ENCODE data around the gene MAML3. TPM values are rescaled to one million over a fixed set of nuclear protein-coding genes. Genes with fewer than 3 reads are reported as not detected.

The MAML3 gene
- total and polyA plus RNA-seq, 2 of the 13 experiments (the other 11 are each of a cell fraction or from before 2014, with no cell fraction given), result 0.05 to 0.13 TPM

DNA sequence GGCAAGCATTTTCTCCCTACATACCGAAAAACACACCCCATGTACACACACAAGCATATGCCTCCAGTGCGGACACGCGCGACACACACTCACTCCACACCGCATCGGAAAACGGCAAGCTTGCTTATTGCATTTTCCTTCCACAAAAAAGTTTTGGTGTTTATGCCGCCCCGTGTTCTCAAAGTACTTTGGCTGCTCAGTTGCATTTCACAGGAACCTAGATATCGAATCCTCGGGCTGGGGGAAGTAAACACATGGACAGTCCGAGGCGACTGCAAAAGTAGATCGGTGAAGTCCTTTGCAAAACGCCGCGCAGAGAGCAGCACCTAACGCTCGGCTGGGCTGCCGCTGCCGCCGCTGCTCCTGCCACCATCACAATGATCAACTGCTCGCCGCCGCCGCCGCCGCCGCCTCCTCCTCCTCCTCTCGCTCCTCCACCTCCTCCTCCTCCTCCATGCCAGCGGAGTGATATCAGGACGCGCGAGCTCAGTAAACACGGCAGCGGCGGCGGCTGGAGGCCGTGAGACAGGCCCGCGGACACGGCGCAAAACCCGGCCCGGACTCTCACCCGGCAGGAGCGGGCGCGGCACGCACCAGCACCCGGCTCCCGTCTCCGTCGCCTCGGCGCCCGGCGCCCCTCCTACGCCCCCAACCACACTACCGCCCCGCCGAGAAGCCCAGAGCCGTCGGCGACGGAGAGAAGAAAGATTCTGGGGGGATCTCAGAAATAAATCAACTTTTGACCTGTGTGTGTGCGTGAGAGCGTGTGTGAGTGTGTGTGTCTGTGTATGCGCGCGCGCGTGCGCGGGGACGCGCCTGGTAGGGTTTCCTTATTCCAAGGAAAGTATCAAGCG lies at the start of gene MAML3 (continued):
- peak; percentile 70; the same call in 1 of the 2 replicates for TF ChIP-seq HNRNPUL1 (IDR thresholded peaks at IDR 0.05; ENCODE audit: low read depth, low read length)
- TF ChIP-seq ZNF776 (CRISPR knock-in tag; IDR thresholded peaks at IDR 0.05), result 0 out of 2 replicates have a peak, but pooled peaks have one; percentile 61
- peak; percentile 50 for TF ChIP-seq RARA (CRISPR knock-in tag; IDR thresholded peaks at IDR 0.05)
- 0 out of 2 replicates have a peak, but pooled peaks have one; percentile 34 for TF ChIP-seq SMAD1 (CRISPR knock-in tag; IDR thresholded peaks at IDR 0.05; ENCODE audit: borderline replicate concordance, low read depth)
- no peak for TF ChIP-seq NFATC3 (CRISPR knock-in tag; IDR thresholded peaks at IDR 0.05)
- peak; percentile 63 for TF ChIP-seq AGO1 (IDR thresholded peaks at IDR 0.05; ENCODE audit: low read depth, low read length, poor library complexity, severe bottlenecking)
- no peak for TF ChIP-seq MTF1 (CRISPR knock-in tag; IDR thresholded peaks at IDR 0.05)
- no peak for TF ChIP-seq PAX8 (CRISPR knock-in tag; IDR thresholded peaks at IDR 0.05; ENCODE audit: borderline replicate concordance)
- TF ChIP-seq ZSCAN20 (CRISPR knock-in tag; IDR thresholded peaks at IDR 0.05; ENCODE audit: borderline replicate concordance), result 0 out of 2 replicates have a peak, but pooled peaks have one; percentile 53
- TF ChIP-seq, protein P1, sequence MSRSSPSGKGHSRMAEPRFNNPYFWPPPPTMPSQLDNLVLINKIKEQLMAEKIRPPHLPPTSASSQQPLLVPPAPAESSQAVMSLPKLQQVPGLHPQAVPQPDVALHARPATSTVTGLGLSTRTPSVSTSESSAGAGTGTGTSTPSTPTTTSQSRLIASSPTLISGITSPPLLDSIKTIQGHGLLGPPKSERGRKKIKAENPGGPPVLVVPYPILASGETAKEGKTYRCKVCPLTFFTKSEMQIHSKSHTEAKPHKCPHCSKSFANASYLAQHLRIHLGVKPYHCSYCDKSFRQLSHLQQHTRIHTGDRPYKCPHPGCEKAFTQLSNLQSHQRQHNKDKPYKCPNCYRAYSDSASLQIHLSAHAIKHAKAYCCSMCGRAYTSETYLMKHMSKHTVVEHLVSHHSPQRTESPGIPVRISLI (CRISPR knock-in tag; IDR thresholded peaks at IDR 0.05; ENCODE audit: borderline replicate concordance), result no peak
- TF ChIP-seq ZNF430 (CRISPR knock-in tag; IDR thresholded peaks at IDR 0.05), result 0 out of 2 replicates have a peak, but pooled peaks have one; percentile 57
- no peak for TF ChIP-seq ZNF260 (CRISPR knock-in tag; IDR thresholded peaks at IDR 0.05; ENCODE audit: borderline replicate concordance, low read depth)
- TF ChIP-seq ZNF367 (CRISPR knock-in tag; IDR thresholded peaks at IDR 0.05; ENCODE audit: borderline replicate concordance), result no peak; the same call in 1 of the 2 replicates
- TF ChIP-seq SNRNP70 (IDR thresholded peaks at IDR 0.05; ENCODE audit: low read depth, low read length), result no peak
- no peak for TF ChIP-seq LRRFIP1 (CRISPR knock-in tag; conservative IDR thresholded peaks at IDR 0.05)
- no peak for TF ChIP-seq ZNF841 (CRISPR knock-in tag; IDR thresholded peaks at IDR 0.05; ENCODE audit: borderline replicate concordance)
- no peak for TF ChIP-seq FLYWCH1 (CRISPR knock-in tag; IDR thresholded peaks at IDR 0.05)
- TF ChIP-seq, protein P2, sequence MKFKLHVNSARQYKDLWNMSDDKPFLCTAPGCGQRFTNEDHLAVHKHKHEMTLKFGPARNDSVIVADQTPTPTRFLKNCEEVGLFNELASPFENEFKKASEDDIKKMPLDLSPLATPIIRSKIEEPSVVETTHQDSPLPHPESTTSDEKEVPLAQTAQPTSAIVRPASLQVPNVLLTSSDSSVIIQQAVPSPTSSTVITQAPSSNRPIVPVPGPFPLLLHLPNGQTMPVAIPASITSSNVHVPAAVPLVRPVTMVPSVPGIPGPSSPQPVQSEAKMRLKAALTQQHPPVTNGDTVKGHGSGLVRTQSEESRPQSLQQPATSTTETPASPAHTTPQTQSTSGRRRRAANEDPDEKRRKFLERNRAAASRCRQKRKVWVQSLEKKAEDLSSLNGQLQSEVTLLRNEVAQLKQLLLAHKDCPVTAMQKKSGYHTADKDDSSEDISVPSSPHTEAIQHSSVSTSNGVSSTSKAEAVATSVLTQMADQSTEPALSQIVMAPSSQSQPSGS (CRISPR knock-in tag; IDR thresholded peaks at IDR 0.05), result peak; percentile 52; the same call in 1 of the 2 replicates
- TF ChIP-seq SKI (IDR thresholded peaks at IDR 0.05; ENCODE audit: partially characterized antibody), result peak; percentile 89
- peak; percentile 65; the same call in 1 of the 2 replicates for TF ChIP-seq KAT7 (CRISPR knock-in tag; IDR thresholded peaks at IDR 0.05; ENCODE audit: borderline replicate concordance)
- TF ChIP-seq, protein P3, sequence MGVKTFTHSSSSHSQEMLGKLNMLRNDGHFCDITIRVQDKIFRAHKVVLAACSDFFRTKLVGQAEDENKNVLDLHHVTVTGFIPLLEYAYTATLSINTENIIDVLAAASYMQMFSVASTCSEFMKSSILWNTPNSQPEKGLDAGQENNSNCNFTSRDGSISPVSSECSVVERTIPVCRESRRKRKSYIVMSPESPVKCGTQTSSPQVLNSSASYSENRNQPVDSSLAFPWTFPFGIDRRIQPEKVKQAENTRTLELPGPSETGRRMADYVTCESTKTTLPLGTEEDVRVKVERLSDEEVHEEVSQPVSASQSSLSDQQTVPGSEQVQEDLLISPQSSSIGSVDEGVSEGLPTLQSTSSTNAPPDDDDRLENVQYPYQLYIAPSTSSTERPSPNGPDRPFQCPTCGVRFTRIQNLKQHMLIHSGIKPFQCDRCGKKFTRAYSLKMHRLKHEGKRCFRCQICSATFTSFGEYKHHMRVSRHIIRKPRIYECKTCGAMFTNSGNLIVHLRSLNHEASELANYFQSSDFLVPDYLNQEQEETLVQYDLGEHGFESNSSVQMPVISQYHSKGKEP (CRISPR knock-in tag; IDR thresholded peaks at IDR 0.05), result peak; percentile 60; the same call in 1 of the 2 replicates
- TF ChIP-seq ELF3 (CRISPR knock-in tag; IDR thresholded peaks at IDR 0.05), result peak; percentile 60

All from HepG2 (cell line).